ENCODE results near the gene EGF.

GRCh38 chr4:109872950-109873656, 39.6 kb upstream of the EGF start:
- TF ChIP-seq CTCF (IDR thresholded peaks at IDR 0.05; ENCODE audit: insufficient read depth, low read length, poor library complexity, severe bottlenecking): no peak
- TF ChIP-seq EZH2phosphoT487 (conservative IDR thresholded peaks at IDR 0.05; ENCODE audit: low read length): no peak

All from SU-DHL-6 (cell line).